OCI-LY3 (cell line): ENCODE results near the gene PHC2.

ENCODE experiments used
- H2AFZ ChIP-seq: fragments of 200-600, 300-600 bp; shearing (Covaris generic); 2 replicates; pipeline ENCODE4 v1.6.0; 2014; ENCODE audit warnings: antibody characterized with exemption, low read depth, low read length
- H3K27ac ChIP-seq: fragments of 200-600, 300-600 bp; sonication (generic); 2 replicates; pipeline ENCODE4 v1.5.1; 2014; ENCODE audit warnings: mild to moderate bottlenecking, low read length, moderate library complexity, mixed read lengths
- H3K27me3 ChIP-seq: fragments of 200-600, 300-600 bp; sonication (generic); 2 replicates; pipeline ENCODE4 v1.6.1; 2014; ENCODE audit warnings: low read depth, low read length, mixed read lengths
- H3K36me3 ChIP-seq: fragments of 200-600, 300-600 bp; sonication (generic); replicated peaks from 2 replicates; pipeline ENCODE3; 2014; ENCODE audit warnings: low read depth, low read length, mixed read lengths
- H3K4me1 ChIP-seq: fragments of 300-600, 200-600 bp; sonication (generic); 2 replicates; pipeline ENCODE4 v1.6.1; 2014; ENCODE audit warnings: low read length, mixed read lengths
- H3K4me2 ChIP-seq: fragments of 200-600, 300-600 bp; sonication (generic); 2 replicates; pipeline ENCODE4 v1.6.1; 2014; ENCODE audit warnings: low read length, mixed read lengths
- H3K4me3 ChIP-seq: fragments of 300-600, 200-600 bp; sonication (generic); 2 replicates; pipeline ENCODE4 v1.5.1; 2014; ENCODE audit warnings: antibody characterized with exemption, mild to moderate bottlenecking, low read length, moderate library complexity
- H3K79me2 ChIP-seq: fragments of 300-600, 200-600 bp; shearing (Covaris generic); 2 replicates; pipeline ENCODE4 v1.6.1; 2014; ENCODE audit warnings: mild to moderate bottlenecking, low read length, mixed read lengths
- H3K9ac ChIP-seq: fragments of 300-600, 200-600 bp; shearing (Covaris generic); 2 replicates; pipeline ENCODE4 v1.6.0; 2014; ENCODE audit warnings: mild to moderate bottlenecking, low read length, moderate library complexity
- H3K9me3 ChIP-seq: fragments of 200-600, 300-600 bp; shearing (Covaris generic); 2 replicates; pipeline ENCODE4 v1.6.1; 2014; ENCODE audit warnings: low read length, mixed read lengths; ENCODE audit not compliant: insufficient read depth
- H4K20me1 ChIP-seq: fragments of 200-600, 300-600 bp; sonication (generic); 2 replicates; pipeline ENCODE4 v1.6.1; 2016; ENCODE audit warnings: low read length, mixed read lengths; ENCODE audit not compliant: insufficient read depth
- EZH2phosphoT487 ChIP-seq: fragments of 200-600 bp; shearing (Covaris generic); IDR thresholded peaks from 2 replicates; pipeline ENCODE4 v1.6.1; 2018; ENCODE audit warnings: antibody characterized with exemption, mixed run types, low read depth
- TF ChIP-seq, protein P1 (sequence below): fragments of 200-600, 300-600 bp; sonication (generic); IDR thresholded peaks from 2 replicates; pipeline ENCODE4 v1.5.1; 2014; ENCODE audit warnings: antibody characterized with exemption, low read length, low read depth

The PHC2 gene

DNA sequence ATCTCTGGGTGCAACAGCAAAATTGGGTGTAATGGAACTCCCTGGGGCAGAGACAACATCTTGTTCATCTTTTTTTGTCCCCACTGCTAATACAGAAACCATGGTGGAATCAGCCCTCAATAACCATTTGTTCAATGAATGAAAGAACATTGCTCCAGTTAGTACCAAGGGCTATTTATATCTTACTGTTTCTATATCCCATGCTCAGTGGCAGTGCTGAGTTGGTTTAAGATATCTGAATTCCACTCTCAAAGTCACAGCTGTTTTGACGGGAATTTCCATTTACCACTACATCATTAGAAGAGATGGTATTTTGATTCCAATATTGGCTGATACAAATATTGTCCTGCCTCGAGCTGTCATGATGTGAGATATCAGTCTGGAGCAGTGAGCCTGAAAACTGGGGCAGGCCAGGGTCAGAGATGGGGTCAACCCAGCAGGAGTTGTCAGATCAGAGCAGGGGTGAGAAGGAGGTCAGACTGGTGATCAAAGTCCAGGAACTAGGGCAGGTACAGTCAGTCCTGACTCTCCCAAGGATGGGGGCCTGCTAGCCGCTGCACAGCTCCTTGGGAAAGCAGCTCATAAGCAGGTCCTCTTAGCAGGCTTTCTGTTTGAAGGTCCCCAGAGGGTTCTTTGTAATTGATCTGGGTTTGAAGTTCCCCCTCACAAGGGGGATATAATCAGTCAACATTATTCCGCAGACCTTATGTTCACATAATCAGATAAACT is 5.8 kb upstream of the PHC2 start:
- Histone ChIP-seq H4K20me1 (no peaks in the 10 kb centered on the region), H3K4me3 (no peak overlapping the region), H3K4me2 (no peak overlapping the region), H2AFZ (no peak overlapping the region), H3K4me1 (no peaks in the 10 kb centered on the region), H3K27ac (no peak overlapping the region), H3K9me3 (no peaks in the 10 kb centered on the region), H3K27me3 (peaks cover 43% of the 10 kb centered on the region), H3K79me2 (no peaks in the 10 kb centered on the region), H3K36me3 (no peaks in the 10 kb centered on the region), H3K9ac (no peak overlapping the region)
- TF ChIP-seq EZH2phosphoT487: no peak
- TF ChIP-seq, protein P1, sequence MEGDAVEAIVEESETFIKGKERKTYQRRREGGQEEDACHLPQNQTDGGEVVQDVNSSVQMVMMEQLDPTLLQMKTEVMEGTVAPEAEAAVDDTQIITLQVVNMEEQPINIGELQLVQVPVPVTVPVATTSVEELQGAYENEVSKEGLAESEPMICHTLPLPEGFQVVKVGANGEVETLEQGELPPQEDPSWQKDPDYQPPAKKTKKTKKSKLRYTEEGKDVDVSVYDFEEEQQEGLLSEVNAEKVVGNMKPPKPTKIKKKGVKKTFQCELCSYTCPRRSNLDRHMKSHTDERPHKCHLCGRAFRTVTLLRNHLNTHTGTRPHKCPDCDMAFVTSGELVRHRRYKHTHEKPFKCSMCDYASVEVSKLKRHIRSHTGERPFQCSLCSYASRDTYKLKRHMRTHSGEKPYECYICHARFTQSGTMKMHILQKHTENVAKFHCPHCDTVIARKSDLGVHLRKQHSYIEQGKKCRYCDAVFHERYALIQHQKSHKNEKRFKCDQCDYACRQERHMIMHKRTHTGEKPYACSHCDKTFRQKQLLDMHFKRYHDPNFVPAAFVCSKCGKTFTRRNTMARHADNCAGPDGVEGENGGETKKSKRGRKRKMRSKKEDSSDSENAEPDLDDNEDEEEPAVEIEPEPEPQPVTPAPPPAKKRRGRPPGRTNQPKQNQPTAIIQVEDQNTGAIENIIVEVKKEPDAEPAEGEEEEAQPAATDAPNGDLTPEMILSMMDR: no peak

DNA sequence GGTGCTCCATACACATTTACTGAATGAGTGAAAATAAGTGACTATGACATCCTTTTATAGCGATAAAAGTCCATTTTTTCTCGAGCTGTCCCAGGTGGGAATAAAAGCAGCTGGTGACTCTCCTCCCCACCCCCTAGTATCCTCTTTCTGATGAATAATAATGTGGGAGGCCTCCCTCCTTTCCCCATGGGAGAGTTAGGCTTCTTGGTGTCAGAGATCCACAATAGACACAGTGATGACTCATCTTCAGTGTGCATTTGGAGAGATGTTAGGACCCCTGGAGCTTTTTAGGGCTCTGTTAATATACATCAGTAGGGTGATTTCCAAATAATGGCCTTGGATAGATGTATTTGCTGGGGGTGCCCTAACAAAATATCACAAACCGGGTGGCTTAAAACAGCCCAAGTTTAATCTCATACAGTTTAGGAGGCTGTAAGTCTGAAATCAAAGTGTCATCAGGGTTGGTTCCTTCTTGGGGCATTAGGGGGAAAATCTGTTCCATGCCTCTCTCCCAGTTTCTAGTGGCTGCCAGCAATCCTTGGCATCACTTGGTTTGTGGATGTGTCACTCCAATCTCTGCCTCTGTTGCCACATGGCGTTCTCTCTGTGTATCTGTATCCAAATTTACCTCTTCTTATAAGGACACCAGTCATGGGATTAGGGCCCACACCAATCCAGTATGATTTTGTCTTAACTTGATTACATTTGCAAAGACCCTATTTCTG is 4.4 kb upstream of the PHC2 start:
- H3K27me3 ChIP-seq: peaks cover 37% of the 10 kb centered on the region
- no peaks in the 10 kb centered on the region for H3K36me3 ChIP-seq
- H3K9ac ChIP-seq: no peak overlapping the region
- no peak overlapping the region for H3K27ac ChIP-seq
- TF ChIP-seq, protein P1: no peak
- TF ChIP-seq EZH2phosphoT487: no peak
- H3K4me3 ChIP-seq: no peak overlapping the region
- H2AFZ ChIP-seq: no peak overlapping the region
- H3K4me1 ChIP-seq: no peaks in the 10 kb centered on the region
- no peaks in the 10 kb centered on the region for H3K9me3 ChIP-seq
- no peaks in the 10 kb centered on the region for H4K20me1 ChIP-seq
- no peak overlapping the region for H3K4me2 ChIP-seq
- H3K79me2 ChIP-seq: no peaks in the 10 kb centered on the region

DNA sequence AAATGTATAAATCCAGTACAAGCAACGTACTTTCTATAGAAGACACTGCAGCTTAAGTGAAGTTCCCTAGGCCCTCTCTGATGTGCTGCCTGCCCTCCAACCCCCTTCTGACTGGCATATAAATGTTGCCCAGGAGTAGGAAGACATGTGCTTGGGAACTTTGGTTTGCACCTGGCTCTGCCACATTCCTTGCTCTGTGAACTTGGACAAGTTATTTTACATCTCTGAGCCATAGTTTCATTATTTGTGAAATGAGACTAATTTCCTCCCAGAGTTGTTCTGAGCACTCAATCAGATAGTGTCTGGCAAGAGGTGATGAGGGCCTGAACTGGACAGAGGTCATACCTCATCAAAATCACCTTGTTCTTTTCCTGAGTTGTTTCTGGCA is 3.5 kb upstream of the PHC2 start:
- Histone ChIP-seq H3K4me1 (no peaks in the 10 kb centered on the region), H4K20me1 (no peaks in the 10 kb centered on the region), H3K27ac (no peak overlapping the region), H2AFZ (no peak overlapping the region), H3K27me3 (peaks cover 37% of the 10 kb centered on the region), H3K4me2 (no peak overlapping the region), H3K79me2 (no peaks in the 10 kb centered on the region), H3K9ac (no peak overlapping the region), H3K4me3 (no peak overlapping the region), H3K9me3 (no peaks in the 10 kb centered on the region), H3K36me3 (no peaks in the 10 kb centered on the region)
- TF ChIP-seq, protein P1: no peak
- TF ChIP-seq EZH2phosphoT487: no peak

DNA sequence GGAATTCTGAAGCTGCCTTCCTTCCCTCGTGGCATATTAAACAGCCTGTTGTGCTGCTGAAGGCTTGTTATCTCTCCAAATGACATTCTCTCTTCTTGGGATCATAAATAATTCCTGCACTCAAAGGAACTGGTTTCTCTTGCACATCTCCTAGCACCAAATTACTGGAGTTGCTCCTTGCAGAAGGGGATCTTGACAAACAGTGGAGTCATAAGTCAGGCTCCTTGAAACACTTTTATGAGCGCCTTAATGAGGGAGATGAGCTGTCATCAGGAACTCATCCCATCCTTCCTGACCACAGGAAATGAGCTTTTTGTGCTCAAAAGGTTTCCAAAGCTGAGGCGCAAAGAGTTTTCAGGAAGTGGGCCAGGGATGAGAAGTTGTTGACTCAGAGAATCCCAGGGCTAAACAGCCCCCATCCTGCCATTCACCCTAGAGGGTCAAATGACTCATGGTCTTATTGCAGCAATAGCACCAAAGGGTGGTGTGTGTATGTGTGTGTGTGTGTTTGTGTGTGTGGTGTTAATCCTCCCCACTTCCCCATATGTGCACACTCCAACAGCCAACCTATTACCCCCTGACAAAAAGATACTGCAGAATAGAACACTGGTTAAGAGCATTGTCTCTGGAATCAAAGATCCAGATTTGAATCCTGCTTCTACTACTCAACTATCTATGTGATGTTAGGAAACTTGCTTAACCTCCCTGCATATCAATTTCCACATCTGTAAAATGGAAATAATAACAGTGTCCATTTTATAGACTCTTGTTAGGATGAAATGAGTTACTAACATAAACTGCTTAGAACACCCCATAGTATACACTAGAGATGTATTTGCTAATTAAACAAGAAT is 2.8 kb upstream of the PHC2 start:
- H3K9ac ChIP-seq: no peak overlapping the region
- H4K20me1 ChIP-seq: no peaks in the 10 kb centered on the region
- no peak overlapping the region for H2AFZ ChIP-seq
- TF ChIP-seq, protein P1: no peak
- no peak for TF ChIP-seq EZH2phosphoT487
- no peaks in the 10 kb centered on the region for H3K79me2 ChIP-seq
- no peak overlapping the region for H3K27ac ChIP-seq
- no peak overlapping the region for H3K4me2 ChIP-seq
- no peaks in the 10 kb centered on the region for H3K4me1 ChIP-seq
- no peak overlapping the region for H3K4me3 ChIP-seq
- no peaks in the 10 kb centered on the region for H3K9me3 ChIP-seq
- peaks cover 35% of the 10 kb centered on the region for H3K27me3 ChIP-seq
- H3K36me3 ChIP-seq: no peaks in the 10 kb centered on the region
